Measurements from ENCODE around the gene AFP. TPM values are rescaled to one million over a fixed set of nuclear protein-coding genes. Genes with fewer than 3 reads are reported as not detected.
"Not testable (repeated sequence)": the region's sequence is repeated elsewhere in the genome, so short reads cannot be mapped to it uniquely, and the experiment has no call there.

The AFP gene
- polyA plus RNA-seq (2011; rRNA removed) = 0.23 and 0.31 TPM in 2 replicates
- not detected in 2 replicates for polyA minus RNA-seq (2011; rRNA and poly(A)+ RNA removed)

- CTCF ChIA-PET = no interaction called here
- Histone ChIP-seq H3K27me3 (ENCODE audit: control insufficient read depth, insufficient read depth, low read length) (no peaks in the 10 kb centered on the region), H3K4me3 (ENCODE audit: low read depth, low read length) (no peak within 1 kb of the TSS), H3K36me3 (ENCODE audit: control insufficient read depth, insufficient read depth, low read length) (no peaks in the 10 kb centered on the region)
- no peak for TF ChIP-seq CTCF (IDR thresholded peaks at IDR 0.05; ENCODE audit: insufficient read depth, low read depth, low read length)
- DNase-seq (ENCODE audit: low read depth) = no peak
- POLR2A ChIA-PET = no interaction called here
Measured at GRCh38 chr4:73435984-73436383, at the start of gene AFP. Gene AFP (plus strand): TSS chr4:73436221. CDS start chr4:73436263, 42 bp downstream.

- no peak for DNase-seq (ENCODE audit: low read depth)
- CTCF ChIA-PET = no interaction called here
- TF ChIP-seq CTCF (IDR thresholded peaks at IDR 0.05; ENCODE audit: insufficient read depth, low read depth, low read length) = no peak
- POLR2A ChIA-PET = no interaction called here
- Histone ChIP-seq H3K36me3 (ENCODE audit: control insufficient read depth, insufficient read depth, low read length) (no peaks in the 10 kb centered on the region), H3K4me3 (ENCODE audit: low read depth, low read length) (no peak overlapping the region), H3K27me3 (ENCODE audit: control insufficient read depth, insufficient read depth, low read length) (no peaks in the 10 kb centered on the region)
Measured at GRCh38 chr4:73387552-73387951, 48.5 kb upstream of the AFP start.

- ChIA-PET CTCF (no interaction called here), POLR2A (no interaction called here)
- Histone ChIP-seq H3K27me3 (ENCODE audit: control insufficient read depth, insufficient read depth, low read length) (no peaks in the 10 kb centered on the region), H3K4me3 (ENCODE audit: low read depth, low read length) (no peak overlapping the region), H3K36me3 (ENCODE audit: control insufficient read depth, insufficient read depth, low read length) (no peaks in the 10 kb centered on the region)
- no peak for DNase-seq (ENCODE audit: low read depth)
- no peak for TF ChIP-seq CTCF (IDR thresholded peaks at IDR 0.05; ENCODE audit: insufficient read depth, low read depth, low read length)
Measured at GRCh38 chr4:73388887-73389286, 47.1 kb upstream of the AFP start.

- H3K36me3 ChIP-seq (ENCODE audit: control insufficient read depth, insufficient read depth, low read length); POLR2A ChIA-PET; CTCF ChIA-PET: not testable (repeated sequence)
Measured at GRCh38 chr4:73389663-73390062, 46.4 kb upstream of the AFP start.

GRCh38 chr4:73391774-73392173 is 44.2 kb upstream of the AFP start:
- POLR2A ChIA-PET = no interaction called here
- CTCF ChIA-PET = no interaction called here
- DNase-seq (ENCODE audit: low read depth) = no peak
- Histone ChIP-seq H3K27me3 (ENCODE audit: control insufficient read depth, insufficient read depth, low read length) (no peaks in the 10 kb centered on the region; the same call in 1 of the 2 replicates), H3K36me3 (ENCODE audit: control insufficient read depth, insufficient read depth, low read length) (no peaks in the 10 kb centered on the region), H3K4me3 (ENCODE audit: low read depth, low read length) (no peak overlapping the region)
- TF ChIP-seq CTCF (IDR thresholded peaks at IDR 0.05; ENCODE audit: insufficient read depth, low read depth, low read length) = no peak

More at GRCh38 chr4:73389663-73390062, 46.4 kb upstream of the AFP start:
- H3K27me3 ChIP-seq (ENCODE audit: control insufficient read depth, insufficient read depth, low read length); H3K4me3 ChIP-seq (ENCODE audit: low read depth, low read length); DNase-seq (ENCODE audit: low read depth): not testable (repeated sequence)

- ChIA-PET POLR2A (no interaction called here), CTCF (no interaction called here)
- Histone ChIP-seq H3K27me3 (ENCODE audit: control insufficient read depth, insufficient read depth, low read length) (no peaks in the 10 kb centered on the region; the same call in 1 of the 2 replicates), H3K36me3 (ENCODE audit: control insufficient read depth, insufficient read depth, low read length) (no peaks in the 10 kb centered on the region), H3K4me3 (ENCODE audit: low read depth, low read length) (no peak overlapping the region)
- no peak for TF ChIP-seq CTCF (IDR thresholded peaks at IDR 0.05; ENCODE audit: insufficient read depth, low read depth, low read length)
- DNase-seq (ENCODE audit: low read depth) = no peak
Measured at GRCh38 chr4:73392936-73393335, 43.1 kb upstream of the AFP start.
